ENCODE data around the gene TNRC18. TPM values are rescaled to one million over a fixed set of nuclear protein-coding genes. Genes with fewer than 3 reads are reported as not detected.

The TNRC18 gene
- total and polyA plus RNA-seq, 9 of the 15 experiments (the other 6 are each of a cell fraction or from before 2014, with no cell fraction given), result 0.03 to 43.2 (median 18.0) TPM

- H3K36me3 ChIP-seq (ENCODE audit: control insufficient read depth, insufficient read depth, low read length), result no peaks in the 10 kb centered on the region
- in situ Hi-C loops (cut with MboI) (no loop called here), intact Hi-C loops (cut with micrococcal nuclease) (no loop called here)
- TF ChIP-seq JUNB (CRISPR knock-in tag; conservative IDR thresholded peaks at IDR 0.05) (no peak), ZNF212 (CRISPR knock-in tag; IDR thresholded peaks at IDR 0.05) (no peak), ZNF77 (CRISPR knock-in tag; IDR thresholded peaks at IDR 0.05) (no peak), RBM22 (IDR thresholded peaks at IDR 0.05; ENCODE audit: low read depth, low read length, poor library complexity, severe bottlenecking) (peak; percentile 44), ZNF354B (CRISPR knock-in tag; IDR thresholded peaks at IDR 0.05) (no peak), MLLT1 (IDR thresholded peaks at IDR 0.05) (no peak), TEAD2 (tag; IDR thresholded peaks at IDR 0.05) (no peak), LEF1 (IDR thresholded peaks at IDR 0.05) (no peak)
- no peak overlapping the region for H3K4me3 ChIP-seq
- CTCF ChIA-PET (ENCODE audit: low intra/inter-chr PET ratio), result no interaction called here
- WGBS (ENCODE audit: insufficient coverage, low coverage, missing lambda C conversion rate), result 95% methylated on average over 15 of the region's 29 CpGs
- no peaks in the 10 kb centered on the region for H3K9me1 ChIP-seq (ENCODE audit: control insufficient read depth, insufficient read depth, low read length)
- FAIRE-seq (no peak), DNase-seq (ENCODE audit: extremely low read depth in 1 of 4, low spot score in 3 of 4) (no peak), ATAC-seq (no peak)
- H3K9ac ChIP-seq (ENCODE audit: insufficient read depth in 1 of 2, low read depth in 2 of 2, low read length in 2 of 2), result no peak overlapping the region; a peak in 1 of 4 replicates
- BruUV-seq (replicated peaks), result no TSS peak
- H3K4me1 ChIP-seq (replicated peaks in 1 of 2; ENCODE audit: control insufficient read depth in 2 of 2, insufficient read depth in 2 of 2, low read length in 2 of 2), result no peaks in the 10 kb centered on the region; a peak in 1 of 5 replicates
- POLR2A ChIA-PET, result no interaction called here
- no peak overlapping the region for H3K4me2 ChIP-seq (ENCODE audit: insufficient read depth, low read length)
- H3K79me2 ChIP-seq (ENCODE audit: control insufficient read depth, insufficient read depth, low read length), result no peaks in the 10 kb centered on the region
- H2AFZ ChIP-seq (ENCODE audit: low read depth, low read length), result no peak overlapping the region
- no peaks in the 10 kb centered on the region for H3K27me3 ChIP-seq (ENCODE audit: control insufficient read depth in 2 of 2, insufficient read depth in 2 of 2, low read length in 2 of 2)
- no peaks in the 10 kb centered on the region; the same call in 1 of the 2 replicates for H3K9me3 ChIP-seq (replicated peaks; ENCODE audit: control insufficient read depth, insufficient read depth, low read depth, low read length)
- no peak overlapping the region for H3K27ac ChIP-seq (ENCODE audit: extremely low read depth, low read depth, low read length)
- no peaks in the 10 kb centered on the region for H4K20me1 ChIP-seq (replicated peaks; ENCODE audit: control insufficient read depth, insufficient read depth, low read length)
These were observed 100.8 kb downstream of the TNRC18 start for GRCh38 chr7:5322621-5323410.
